Psoas muscle (tissue), 8 donors: ENCODE data around the gene USB1. TPM values are rescaled to one million over a fixed set of nuclear protein-coding genes. Genes with fewer than 3 reads are reported as not detected.

Source experiments
- ATAC-seq, 4 donors: fragments of 200-7000 bp; cut with Tn5 transposase; one replicate each; pipeline ENCODE4 v1.9.1; 2020; ENCODE audit warnings: moderate library complexity in 3 of 4, mild to moderate bottlenecking in 2 of 4
- DNase-seq, 2 donors: peaks; one replicate each; pipeline ENCODE4 v3.0.0-alpha.2; 2020
- H3K27ac ChIP-seq: fragments of 200-600 bp; one replicate; pipeline ENCODE4 v1.8.0; 2022
- H3K27me3 ChIP-seq, 3 donors: fragments of 200-600 bp in 1 of 3; one replicate each; pipeline versions ENCODE4 v1.6.1 to v1.8.0; 2013 to 2022; ENCODE audit warnings: low read length in 2 of 3, mild to moderate bottlenecking in 2 of 3, moderate library complexity in 1 of 3; ENCODE audit not compliant: insufficient read depth in 3 of 3
- H3K36me3 ChIP-seq, 2 donors: fragments of 200-600 bp in 1 of 2; one replicate each; pipeline versions ENCODE4 v1.6.1 to v1.8.0; 2013 to 2022; ENCODE audit warnings: low read depth in 1 of 2, mild to moderate bottlenecking in 1 of 2, moderate library complexity in 1 of 2; ENCODE audit not compliant: insufficient read depth in 1 of 2
- H3K4me1 ChIP-seq: fragments of 200-600 bp; one replicate; pipeline ENCODE4 v1.8.0; 2022
- H3K4me3 ChIP-seq: fragments of 200-600 bp; one replicate; pipeline ENCODE4 v1.8.0; 2022; ENCODE audit warnings: mild to moderate bottlenecking
- H3K9me3 ChIP-seq: fragments of 200-600 bp; one replicate; pipeline ENCODE4 v1.8.0; 2022
- CTCF ChIP-seq: fragments of 200-600 bp; IDR thresholded peaks from one replicate; pipeline ENCODE4 v1.8.0; 2022; ENCODE audit warnings: antibody characterized with exemption
- WGBS, 3 donors: extraction: QIAGEN DNeasy Blood & Tissue Kit; methylation state at CpG; one replicate each; pipeline versions ENCODE4 v1.1.6 to v1.1.7; 2013; 5-methylcytosine and 5-hydroxymethylcytosine counted together
- intact Hi-C, 2 donors: fragments of 100-400 bp; cut with DNase I; formaldehyde crosslinking; loops; one replicate each; pipeline versions ENCODE4 v1.11.0 to v1.14.2; 2022
- polyA plus RNA-seq, 3 donors: library from polyadenylated mRNA; stranded (reverse); fragments of 200-250 nt; gene quantifications; one replicate each; pipeline ENCODE4 v1.2.3, GENCODE V29; 2013
- total RNA-seq, 4 donors: library from RNA; stranded (reverse); fragmentation: NEBNext Ultra II Directional in 2 of 4; extraction: Animal tissue kit (Norgen Biotek cat#: 25700) in 2 of 4; gene quantifications; one replicate each; pipeline versions ENCODE4 v1.2.1 to v1.2.4, GENCODE V29; 2021 to 2023
- donor health status: healthy with polysubstance abuse.
- donor health status: DM: no; HTN: no; CAD: no; lungs with moderate emphysema.
- donor health status: Bipolar disorder and iron deficiency.
- donor health status: healthy.
- donor health status: DM: yes; HTN: yes; CAD: no.
- donor health status: DM: no; HTN: no; CAD: no.
- donor health status: DM: no; HTN: no; CAD: no.
- donor health status: DM: yes; HTN: yes; CAD: no.

The USB1 gene
- total and polyA plus RNA-seq, 7 donors, result 10.1 to 30.7 (median 18.5) TPM

DNA sequence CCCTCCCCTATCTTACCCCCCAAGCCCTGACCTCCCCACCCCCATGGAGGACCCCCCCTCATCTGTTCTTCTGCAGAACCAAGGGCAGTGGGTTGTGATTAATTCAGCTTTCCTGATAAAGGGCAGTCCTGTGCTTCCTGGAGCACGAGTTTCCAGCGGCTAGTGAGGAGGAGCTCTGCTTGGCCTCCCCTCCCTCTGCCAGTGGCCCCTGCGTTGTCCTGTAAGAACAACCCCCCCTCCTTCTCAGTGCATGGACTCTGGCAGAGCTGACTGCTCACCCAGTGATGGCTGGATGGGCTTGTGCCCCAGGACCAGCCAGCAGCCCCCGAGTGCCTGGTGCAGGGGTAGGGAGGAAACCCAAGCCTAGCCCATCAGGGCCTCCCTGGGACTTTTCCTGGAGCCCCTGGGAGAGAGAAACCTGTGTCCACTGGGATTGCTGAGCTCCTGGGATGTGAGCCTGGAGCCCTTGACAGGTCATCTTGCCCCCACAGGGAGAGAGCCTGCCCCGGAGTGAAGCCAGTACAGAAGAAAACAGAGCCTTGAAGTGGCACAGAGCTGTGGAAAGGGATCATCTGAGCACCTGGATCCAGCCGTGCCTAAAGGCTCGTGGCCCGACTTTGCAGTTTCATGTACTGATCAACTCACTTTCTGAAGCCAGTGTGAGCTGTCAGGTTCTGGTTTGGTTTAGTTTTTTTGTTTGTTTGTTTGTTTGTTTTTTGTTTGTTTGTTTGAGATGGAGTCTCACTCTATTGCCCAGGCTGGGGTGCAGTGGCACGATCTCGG lies 50.8 kb downstream of the USB1 start:
- intact Hi-C loops, result no loop called here
- no peak overlapping the region for H3K4me3 ChIP-seq
- TF ChIP-seq CTCF, result no peak
- ATAC-seq (no peak), DNase-seq (peak in 1 of 2 donors; percentile 21)
- H3K27ac ChIP-seq, result no peak overlapping the region
- H3K9me3 ChIP-seq, result no peaks in the 10 kb centered on the region
- no peaks in the 10 kb centered on the region for H3K36me3 ChIP-seq
- WGBS, 3 donors, result 62 to 78% (median 63%) methylated on average over 9 to 10 of the region's 10 CpGs
- H3K27me3 ChIP-seq, result no peaks in the 10 kb centered on the region
- peaks cover 4% of the 10 kb centered on the region for H3K4me1 ChIP-seq

GRCh38 chr16:58053682-58054005 lies 52.4 kb downstream of the USB1 start:
- peaks cover under 1% of the 10 kb centered on the region for H3K4me1 ChIP-seq
- ATAC-seq (no peak), DNase-seq (no peak)
- WGBS, 3 donors, result 93 to 96% (median 95%) methylated on average over 5 of the region's 5 CpGs
- no peak for TF ChIP-seq CTCF
- H3K27ac ChIP-seq, result no peak overlapping the region
- H3K27me3 ChIP-seq, result no peaks in the 10 kb centered on the region
- no peak overlapping the region for H3K4me3 ChIP-seq
- H3K36me3 ChIP-seq, result no peaks in the 10 kb centered on the region
- intact Hi-C loops, result no loop called here
- no peaks in the 10 kb centered on the region for H3K9me3 ChIP-seq

GRCh38 chr16:58054289-58054688 lies 53.1 kb downstream of the USB1 start:
- H3K27me3 ChIP-seq, result no peaks in the 10 kb centered on the region
- ATAC-seq (no peak), DNase-seq (no peak)
- no peaks in the 10 kb centered on the region for H3K4me1 ChIP-seq
- WGBS, 3 donors, result 76 to 84% (median 80%) methylated on average over 10 of the region's 10 CpGs
- TF ChIP-seq CTCF, result no peak
- no peak overlapping the region for H3K27ac ChIP-seq
- intact Hi-C loops, result no loop called here
- H3K36me3 ChIP-seq, result no peaks in the 10 kb centered on the region
- H3K4me3 ChIP-seq, result no peak overlapping the region
- H3K9me3 ChIP-seq, result no peaks in the 10 kb centered on the region

DNA sequence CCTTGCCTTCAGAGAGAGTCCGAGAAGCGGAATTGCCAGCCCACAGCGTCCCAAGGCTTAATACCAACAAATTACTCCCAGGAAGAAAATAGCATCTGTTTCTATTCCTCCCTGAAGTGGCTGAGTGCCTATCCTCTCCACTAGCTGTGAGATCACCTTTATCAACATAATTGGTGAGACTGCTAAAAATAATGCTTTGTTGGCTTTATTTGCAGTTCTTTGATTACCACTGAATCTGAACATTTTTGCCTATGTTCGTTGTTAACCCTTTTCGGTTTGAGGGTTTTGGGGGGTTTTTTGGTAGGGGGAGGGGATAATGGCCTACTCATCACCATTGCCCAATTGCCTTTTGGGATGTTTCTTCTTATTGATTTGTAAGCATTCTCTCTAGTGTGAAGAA lies 55.4 kb downstream of the USB1 start:
- DNase-seq (no peak), ATAC-seq (no peak)
- TF ChIP-seq CTCF, result no peak
- Histone ChIP-seq H3K36me3 (no peaks in the 10 kb centered on the region), H3K4me1 (no peaks in the 10 kb centered on the region), H3K4me3 (no peak overlapping the region), H3K27me3 (no peaks in the 10 kb centered on the region), H3K9me3 (no peaks in the 10 kb centered on the region), H3K27ac (no peak overlapping the region)
- intact Hi-C loops, result no loop called here
- WGBS, 3 donors, result 66 to 75% (median 70%) methylated on average over 5 of the region's 5 CpGs

GRCh38 chr16:58057121-58057520 lies 55.9 kb downstream of the USB1 start:
- ATAC-seq, result no peak
- Histone ChIP-seq H3K4me1 (no peaks in the 10 kb centered on the region), H3K9me3 (no peaks in the 10 kb centered on the region), H3K4me3 (no peak overlapping the region), H3K27ac (no peak overlapping the region), H3K36me3 (no peaks in the 10 kb centered on the region), H3K27me3 (no peaks in the 10 kb centered on the region)
- no peak for DNase-seq
- 69 to 79% (median 74%) methylated on average over 5 of the region's 5 CpGs for WGBS, 3 donors
- TF ChIP-seq CTCF, result no peak
- intact Hi-C loops, result no loop called here
